Activated CD4-positive, alpha-beta T cell treated with anti-CD3 and anti-CD28 coated beads, Interleukin-2, amount 50 U/mL, for 16 hours (primary cell): ENCODE results near the gene GPC6.

Source experiments
- DNase-seq: peaks from one replicate; pipeline ENCODE4 v3.0.0-alpha.2; 2020

GPC6 gene

GRCh38 chr13:94007072-94007471 lies 780.5 kb downstream of the GPC6 start:
- no peak for DNase-seq

DNA sequence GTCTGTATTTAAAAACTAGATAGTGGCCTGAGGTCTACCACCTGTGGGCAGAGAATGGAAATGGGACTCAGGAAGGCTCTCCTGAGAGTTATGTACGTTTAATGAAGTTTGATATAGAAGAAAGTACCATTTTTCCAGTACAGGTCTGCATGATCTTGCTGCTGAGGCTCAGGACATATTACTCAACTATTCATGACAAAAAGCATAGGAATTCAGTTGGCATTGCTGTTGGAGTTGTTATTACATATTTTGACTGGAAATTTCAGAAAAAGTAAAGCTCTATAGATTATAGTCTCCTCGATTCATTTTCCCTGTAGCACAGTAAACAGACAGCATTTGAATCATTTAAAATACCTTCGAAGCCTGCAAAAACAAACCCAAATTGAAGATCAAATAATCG lies 783.1 kb downstream of the GPC6 start:
- DNase-seq, result no peak

- DNase-seq, result no peak
These were observed 787.9 kb downstream of the GPC6 start for GRCh38 chr13:94014461-94014860.

GRCh38 chr13:94020426-94020825 lies 793.8 kb downstream of the GPC6 start:
- no peak for DNase-seq

DNA sequence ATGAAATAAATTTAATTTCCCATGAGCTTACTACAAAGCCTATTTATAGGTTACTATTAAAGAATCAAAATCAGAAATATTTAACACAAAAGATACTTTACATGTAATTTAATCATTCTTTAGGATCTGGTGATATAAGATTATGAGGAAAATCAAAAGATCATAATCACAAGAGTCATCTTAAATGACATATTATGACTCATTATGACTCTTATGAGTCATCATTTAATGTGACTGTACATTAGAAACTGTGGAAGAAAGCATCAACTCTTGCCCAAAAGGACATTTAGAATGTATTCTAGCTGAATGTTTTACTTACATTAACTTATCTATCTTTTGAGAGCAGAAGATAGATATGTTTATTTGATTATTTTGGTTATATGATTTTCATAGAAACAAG lies 794.2 kb downstream of the GPC6 start:
- DNase-seq, result peak; percentile 0

- no peak for DNase-seq
These were observed 801.6 kb downstream of the GPC6 start for GRCh38 chr13:94028234-94028633.

GRCh38 chr13:94028650-94029049 lies 802.0 kb downstream of the GPC6 start:
- no peak for DNase-seq

GRCh38 chr13:94030415-94031119 lies 804.0 kb downstream of the GPC6 start:
- no peak for DNase-seq

DNA sequence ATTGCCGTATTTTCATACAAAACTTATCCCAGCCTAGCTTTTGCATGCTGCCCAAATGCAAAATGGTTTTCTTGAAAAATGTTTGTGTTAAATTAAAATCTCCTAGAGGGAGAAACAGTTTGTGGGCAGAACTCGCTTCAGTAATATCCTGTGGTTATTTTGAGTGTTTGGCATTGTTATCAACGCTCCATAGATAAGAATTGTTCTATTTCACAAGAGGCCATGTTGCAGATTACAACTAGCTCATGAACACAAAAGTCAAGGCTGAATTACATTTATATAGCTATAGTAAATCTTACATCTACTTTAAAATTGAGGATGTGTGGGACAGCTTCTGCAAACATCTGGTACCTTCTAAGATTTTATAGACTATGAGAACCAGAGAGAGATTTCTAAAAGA lies 805.0 kb downstream of the GPC6 start:
- DNase-seq, result no peak

GRCh38 chr13:94033098-94033497 lies 806.5 kb downstream of the GPC6 start:
- DNase-seq, result no peak

- no peak for DNase-seq
These were observed 807.4 kb downstream of the GPC6 start for GRCh38 chr13:94033830-94034642.

- no peak for DNase-seq
These were observed 823.4 kb downstream of the GPC6 start for GRCh38 chr13:94050039-94050438.

- no peak for DNase-seq
These were observed 824.1 kb downstream of the GPC6 start for GRCh38 chr13:94050686-94051085.

- DNase-seq, result no peak
These were observed 827.5 kb downstream of the GPC6 start for GRCh38 chr13:94053986-94054593.

- DNase-seq, result no peak
These were observed 829.9 kb downstream of the GPC6 start for GRCh38 chr13:94056362-94056990.

- no peak for DNase-seq
These were observed 831.1 kb downstream of the GPC6 start for GRCh38 chr13:94057618-94058186.

GRCh38 chr13:94058821-94059360 lies 832.3 kb downstream of the GPC6 start:
- no peak for DNase-seq

DNA sequence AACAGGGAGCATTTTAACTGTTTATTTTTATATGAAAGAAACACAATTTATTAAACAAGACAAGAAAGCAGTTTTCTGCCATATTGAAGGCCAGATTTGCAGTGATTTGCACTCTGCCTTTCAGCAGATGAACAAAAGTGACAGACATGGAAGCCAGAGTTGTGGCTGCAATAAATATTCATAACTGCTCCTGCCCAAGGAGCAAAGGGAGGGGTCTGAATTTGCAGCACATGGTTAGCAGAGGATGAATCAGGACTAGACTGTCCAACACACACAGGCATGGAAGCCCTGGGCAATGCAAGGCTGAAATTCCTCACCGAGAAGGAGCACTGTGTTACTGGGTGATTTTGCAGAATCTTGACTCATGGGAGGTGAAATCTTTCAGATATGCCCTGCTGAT lies 834.7 kb downstream of the GPC6 start:
- DNase-seq, result no peak

GRCh38 chr13:94063096-94063495 lies 836.5 kb downstream of the GPC6 start:
- DNase-seq, result no peak

GRCh38 chr13:94063848-94064247 lies 837.2 kb downstream of the GPC6 start:
- DNase-seq, result no peak

DNA sequence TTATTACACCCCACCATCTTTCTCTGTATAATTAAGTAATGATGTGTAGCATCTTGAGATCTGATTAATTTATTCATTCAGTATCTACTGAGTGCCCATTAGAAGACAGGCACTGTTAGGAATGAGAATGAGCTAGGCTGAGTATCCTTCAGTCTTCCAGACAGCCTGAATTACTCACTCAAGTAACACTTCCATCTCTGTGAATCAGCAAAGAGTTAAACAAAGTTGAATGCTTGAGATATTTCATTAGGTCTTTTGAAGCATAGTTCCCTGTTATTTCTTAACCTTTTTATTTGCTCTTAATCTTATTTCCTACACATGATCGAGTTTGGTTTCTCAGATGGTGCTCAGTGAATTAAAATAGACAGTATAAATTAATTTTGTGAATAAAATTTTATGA lies 839.1 kb downstream of the GPC6 start:
- DNase-seq, result no peak

DNA sequence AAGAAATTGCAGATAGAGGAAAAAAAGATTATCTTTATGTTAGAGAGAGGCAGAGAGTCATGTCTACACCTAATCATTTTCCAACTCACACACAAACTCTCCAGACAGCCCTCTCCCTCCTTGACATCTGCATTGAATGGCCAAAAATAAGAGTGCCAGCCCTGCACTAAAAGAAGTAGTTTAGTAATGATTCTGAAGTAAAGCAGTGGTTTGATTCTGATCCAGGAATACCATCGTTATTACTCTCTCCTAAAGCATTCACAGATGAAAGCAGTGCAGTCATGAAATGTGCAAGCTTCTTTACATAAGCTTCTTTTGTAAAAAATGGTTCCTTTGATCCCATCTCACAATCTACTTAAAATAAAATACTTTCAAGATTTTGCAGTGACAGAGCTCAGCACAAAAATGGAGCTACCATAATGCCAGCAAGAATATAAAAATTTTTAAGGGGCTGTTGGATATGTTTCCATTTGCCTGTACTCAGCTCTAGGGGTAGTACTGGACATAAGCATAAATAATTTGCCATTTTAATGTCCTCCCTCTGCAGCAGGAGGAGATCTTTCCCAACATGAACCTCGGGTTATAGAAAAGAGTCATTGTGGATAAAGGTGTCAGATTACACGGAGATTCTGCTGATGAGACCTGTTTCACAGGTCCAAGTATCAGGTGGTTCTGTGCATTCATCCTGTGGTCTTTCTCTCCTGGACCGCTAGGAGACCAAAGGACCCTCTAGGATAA lies 846.6 kb downstream of the GPC6 start:
- no peak for DNase-seq
